ENCODE results near the gene MACO1.
"Not testable (repeated sequence)": the region's sequence is repeated elsewhere in the genome, so short reads cannot be mapped to it uniquely, and the experiment has no call there.

The MACO1 gene

GRCh38 chr1:25425098-25426085 lies 5.3 kb upstream of the MACO1 start:
- DNase-seq: no peak

GRCh38 chr1:25427696-25428095 lies 3.0 kb upstream of the MACO1 start:
- DNase-seq: no peak

- DNase-seq: no peak
Measured at GRCh38 chr1:25428475-25429166, 2.1 kb upstream of the MACO1 start.

- no peak for DNase-seq
Measured at GRCh38 chr1:25430967-25431881, 527 bp downstream of the MACO1 start.

- no peak for DNase-seq
Measured at GRCh38 chr1:25431955-25432719, 1.4 kb downstream of the MACO1 start.

- no peak for DNase-seq
Measured at GRCh38 chr1:25432749-25433388, 2.2 kb downstream of the MACO1 start.

GRCh38 chr1:25433389-25434186 lies 2.9 kb downstream of the MACO1 start:
- no peak for DNase-seq

GRCh38 chr1:25435397-25436108 lies 4.9 kb downstream of the MACO1 start:
- DNase-seq: no peak

- DNase-seq: no peak
Measured at GRCh38 chr1:25437672-25438071, 7.0 kb downstream of the MACO1 start.

- DNase-seq: no peak
Measured at GRCh38 chr1:25439287-25439686, 8.6 kb downstream of the MACO1 start.

GRCh38 chr1:25442178-25442577 lies 11.5 kb downstream of the MACO1 start:
- no peak for DNase-seq

GRCh38 chr1:25443030-25443699 lies 12.5 kb downstream of the MACO1 start:
- DNase-seq: no peak

GRCh38 chr1:25444604-25445003 lies 13.9 kb downstream of the MACO1 start:
- not testable (repeated sequence) for DNase-seq

GRCh38 chr1:25445993-25446538 lies 15.4 kb downstream of the MACO1 start:
- DNase-seq: no peak

GRCh38 chr1:25447547-25447946 lies 16.9 kb downstream of the MACO1 start:
- DNase-seq: no peak

- DNase-seq: no peak
Measured at GRCh38 chr1:25450891-25451290, 20.2 kb downstream of the MACO1 start.

GRCh38 chr1:25451908-25452307 lies 21.2 kb downstream of the MACO1 start:
- DNase-seq: no peak

- DNase-seq: no peak
Measured at GRCh38 chr1:25456502-25456901, 25.8 kb downstream of the MACO1 start.

Data from NCI-H2081 treated with DMSO at 0.1 percent for 48 hours (cell line).